GM19397 (cell line): ENCODE data around the gene ATG4C.

ENCODE experiments used
- ATAC-seq: cut with Tn5 transposase; IDR thresholded peaks from one replicate; pipeline ENCODE4 v1.9.1; 2021; ENCODE audit warnings: mild to moderate bottlenecking, moderate library complexity; ENCODE audit not compliant: unreplicated experiment

ATG4C gene

GRCh38 chr1:62836856-62837540 is 53.1 kb downstream of the ATG4C start:
- ATAC-seq: no peak

GRCh38 chr1:62840555-62840954 is 56.6 kb downstream of the ATG4C start:
- ATAC-seq: no peak

- no peak for ATAC-seq
These were observed 57.7 kb downstream of the ATG4C start for GRCh38 chr1:62841587-62842169.

- no peak for ATAC-seq
These were observed 60.1 kb downstream of the ATG4C start for GRCh38 chr1:62844030-62844429.

- ATAC-seq: no peak
These were observed 65.1 kb downstream of the ATG4C start for GRCh38 chr1:62849031-62849430.

GRCh38 chr1:62852253-62852652 is 68.3 kb downstream of the ATG4C start:
- ATAC-seq: no peak

- no peak for ATAC-seq
These were observed 73.0 kb downstream of the ATG4C start for GRCh38 chr1:62856960-62857359.

GRCh38 chr1:62869217-62869754 is 85.4 kb downstream of the ATG4C start:
- ATAC-seq: no peak

- no peak for ATAC-seq
These were observed 86.2 kb downstream of the ATG4C start for GRCh38 chr1:62870148-62870547.

GRCh38 chr1:62875676-62876075 is 91.7 kb downstream of the ATG4C start:
- no peak for ATAC-seq

- ATAC-seq: no peak
These were observed 92.6 kb downstream of the ATG4C start for GRCh38 chr1:62876535-62876934.

GRCh38 chr1:62877579-62877978 is 93.6 kb downstream of the ATG4C start:
- no peak for ATAC-seq

- no peak for ATAC-seq
These were observed 96.0 kb downstream of the ATG4C start for GRCh38 chr1:62879962-62880361.

GRCh38 chr1:62882201-62883104 is 98.5 kb downstream of the ATG4C start:
- ATAC-seq: no peak

GRCh38 chr1:62884156-62884740 is 100.3 kb downstream of the ATG4C start:
- no peak for ATAC-seq

- no peak for ATAC-seq
These were observed 104.0 kb downstream of the ATG4C start for GRCh38 chr1:62887799-62888507.

- ATAC-seq: no peak
These were observed 108.1 kb downstream of the ATG4C start for GRCh38 chr1:62891956-62892562.

GRCh38 chr1:62897788-62898187 is 113.9 kb downstream of the ATG4C start:
- no peak for ATAC-seq

- ATAC-seq: no peak
These were observed 116.6 kb downstream of the ATG4C start for GRCh38 chr1:62900566-62900965.

GRCh38 chr1:62901650-62902049 is 117.7 kb downstream of the ATG4C start:
- ATAC-seq: no peak
